Measurements from ENCODE around the gene PCDH9.

The PCDH9 gene

GRCh38 chr13:66482836-66483235, 747.3 kb downstream of the PCDH9 start:
- DNase-seq (ENCODE audit: low read depth): no peak
- no peak overlapping the region for H3K4me3 ChIP-seq (ENCODE audit: control insufficient read depth, low read depth, low read length)
- no peak for TF ChIP-seq CTCF (conservative IDR thresholded peaks at IDR 0.05; ENCODE audit: control insufficient read depth, insufficient read depth, low read depth, low read length)

DNA sequence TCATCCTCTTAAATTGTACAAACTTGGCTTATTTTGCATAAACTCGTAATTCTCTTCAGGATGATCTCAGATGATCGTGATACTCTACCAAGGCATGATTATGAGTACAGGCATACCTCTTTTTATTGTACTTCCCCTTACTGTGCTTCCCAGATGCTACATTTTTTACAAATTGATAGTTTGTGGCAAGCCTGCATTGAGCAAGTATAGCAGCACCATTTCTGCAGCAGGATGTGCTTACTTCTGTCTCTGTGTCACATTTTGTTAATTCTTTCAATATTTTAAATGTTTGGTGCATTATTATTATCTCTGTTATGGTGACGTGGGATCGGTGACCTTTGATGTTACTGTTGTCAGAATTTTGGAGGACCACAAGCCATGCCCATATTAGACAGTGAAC, 752.3 kb downstream of the PCDH9 start:
- H3K4me3 ChIP-seq (ENCODE audit: control insufficient read depth, low read depth, low read length): no peak overlapping the region
- no peak for DNase-seq (ENCODE audit: low read depth)
- TF ChIP-seq CTCF (conservative IDR thresholded peaks at IDR 0.05; ENCODE audit: control insufficient read depth, insufficient read depth, low read depth, low read length): no peak

GRCh38 chr13:66475061-66475460, 755.1 kb downstream of the PCDH9 start:
- no peak for DNase-seq (ENCODE audit: low read depth)
- no peak overlapping the region for H3K4me3 ChIP-seq (ENCODE audit: control insufficient read depth, low read depth, low read length)
- TF ChIP-seq CTCF (conservative IDR thresholded peaks at IDR 0.05; ENCODE audit: control insufficient read depth, insufficient read depth, low read depth, low read length): no peak

DNA sequence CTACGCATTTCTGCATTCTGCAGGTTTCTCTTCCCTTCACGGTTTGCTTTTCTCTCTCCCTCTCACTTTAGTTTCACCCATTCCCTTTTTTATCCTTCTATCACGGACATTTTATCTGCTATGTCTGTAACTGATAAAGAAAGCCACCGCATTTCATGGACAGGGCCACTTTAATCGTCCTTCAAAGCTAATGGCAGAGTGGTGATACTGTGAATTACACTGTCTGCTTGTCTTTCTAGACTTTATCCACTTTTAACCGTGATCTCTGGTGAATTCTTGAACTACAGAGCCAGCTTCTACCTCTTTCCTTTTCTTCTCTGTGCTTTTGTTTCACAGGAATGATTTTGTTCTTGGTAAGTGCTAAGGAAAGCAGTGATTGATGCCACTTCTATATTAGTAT, 760.4 kb downstream of the PCDH9 start:
- H3K4me3 ChIP-seq (ENCODE audit: control insufficient read depth, low read depth, low read length): no peak overlapping the region
- no peak for TF ChIP-seq CTCF (conservative IDR thresholded peaks at IDR 0.05; ENCODE audit: control insufficient read depth, insufficient read depth, low read depth, low read length)
- DNase-seq (ENCODE audit: low read depth): no peak

GRCh38 chr13:66468656-66469055, 761.5 kb downstream of the PCDH9 start:
- TF ChIP-seq CTCF (conservative IDR thresholded peaks at IDR 0.05; ENCODE audit: control insufficient read depth, insufficient read depth, low read depth, low read length): no peak
- DNase-seq (ENCODE audit: low read depth): no peak
- no peak overlapping the region for H3K4me3 ChIP-seq (ENCODE audit: control insufficient read depth, low read depth, low read length)

- H3K4me3 ChIP-seq (ENCODE audit: control insufficient read depth, low read depth, low read length): no peak overlapping the region
- TF ChIP-seq CTCF (conservative IDR thresholded peaks at IDR 0.05; ENCODE audit: control insufficient read depth, insufficient read depth, low read depth, low read length): no peak
- DNase-seq (ENCODE audit: low read depth): no peak
These were observed 767.9 kb downstream of the PCDH9 start for GRCh38 chr13:66462187-66462586.

DNA sequence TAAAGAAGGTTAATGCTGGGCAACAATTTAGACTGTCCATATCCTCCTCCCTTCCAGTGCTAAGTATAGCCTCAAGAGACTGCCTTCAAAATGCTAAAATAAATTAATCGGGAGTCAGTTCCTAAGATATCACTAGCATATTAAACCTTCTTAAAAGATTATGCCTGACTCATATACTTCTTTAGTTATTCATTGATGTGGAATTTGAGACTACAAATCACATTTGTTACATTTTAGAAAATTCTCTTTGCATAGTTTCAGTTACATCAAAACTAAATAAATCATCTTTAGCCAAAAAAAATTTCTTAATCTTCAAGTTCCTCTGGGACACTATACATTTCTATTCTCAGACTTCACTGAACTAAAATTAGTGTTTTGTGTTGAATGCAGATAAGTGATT, 769.1 kb downstream of the PCDH9 start:
- no peak for TF ChIP-seq CTCF (conservative IDR thresholded peaks at IDR 0.05; ENCODE audit: control insufficient read depth, insufficient read depth, low read depth, low read length)

More for the DNA sequence above, 769.1 kb downstream of the PCDH9 start:
- H3K4me3 ChIP-seq (ENCODE audit: control insufficient read depth, low read depth, low read length): no peak overlapping the region
- peak; percentile 25 for DNase-seq (ENCODE audit: low read depth)
